ENCODE measurements around the gene ANAPC1. TPM values are rescaled to one million over a fixed set of nuclear protein-coding genes. Genes with fewer than 3 reads are reported as not detected.
A peak's percentile ranks its signal among the peaks of the same experiment; 100 is the strongest.
"Not testable (repeated sequence)": the region's sequence is repeated elsewhere in the genome, so short reads cannot be mapped to it uniquely, and the experiment has no call there.

ANAPC1 gene
- total and polyA plus RNA-seq, 5 donors from 2014 or later = 22.4 to 49.9 (median 24.3) TPM

DNA sequence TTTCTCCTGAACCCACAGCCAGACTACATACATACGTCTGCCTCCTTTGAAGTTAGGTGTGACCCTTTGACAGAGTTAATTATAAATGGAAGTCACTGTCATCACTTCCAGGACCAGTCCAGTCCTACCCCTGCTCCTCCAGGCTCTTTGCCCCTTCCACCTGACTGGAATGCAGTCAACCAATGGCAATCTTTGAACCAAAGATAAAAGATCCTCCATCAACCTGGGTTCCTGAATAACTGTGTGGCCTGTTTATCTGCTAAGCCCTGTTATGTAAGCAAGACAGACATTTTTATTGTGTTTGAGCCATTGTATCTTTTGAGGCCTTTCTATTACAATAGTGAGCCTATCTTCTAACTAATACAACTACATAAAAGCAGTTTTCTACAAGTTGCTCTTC lies 45.0 kb downstream of the ANAPC1 start:
- H3K27ac ChIP-seq (ENCODE audit: insufficient read depth, low read length, poor library complexity, severe bottlenecking); H3K9me3 Mint-ChIP-seq; H3K4me1 ChIP-seq (ENCODE audit: control insufficient read depth, insufficient read depth, low read length, poor library complexity, severe bottlenecking); H3K4me3 Mint-ChIP-seq; H3K9me3 ChIP-seq (ENCODE audit: control insufficient read depth in 2 of 2, low read length in 2 of 2); H3K27me3 ChIP-seq (ENCODE audit: control insufficient read depth, insufficient read depth, low read length); DNase-seq; ATAC-seq (ENCODE audit: low read depth in 2 of 2); H3K4me3 ChIP-seq (ENCODE audit: low read depth, low read length); H3K27me3 Mint-ChIP-seq: not testable (repeated sequence)
- Mint-ChIP-seq H3K4me1 (peaks cover 7 to 12% (median 7%) of the 10 kb centered on the region in 4 donors), H3K36me3 (peaks cover 36% of the 10 kb centered on the region), H3K27ac (peak overlapping the region in 1 of 3 donors; percentile 23)
- peaks cover 11% of the 10 kb centered on the region for H3K36me3 ChIP-seq (ENCODE audit: control insufficient read depth, insufficient read depth, low read length)

DNA sequence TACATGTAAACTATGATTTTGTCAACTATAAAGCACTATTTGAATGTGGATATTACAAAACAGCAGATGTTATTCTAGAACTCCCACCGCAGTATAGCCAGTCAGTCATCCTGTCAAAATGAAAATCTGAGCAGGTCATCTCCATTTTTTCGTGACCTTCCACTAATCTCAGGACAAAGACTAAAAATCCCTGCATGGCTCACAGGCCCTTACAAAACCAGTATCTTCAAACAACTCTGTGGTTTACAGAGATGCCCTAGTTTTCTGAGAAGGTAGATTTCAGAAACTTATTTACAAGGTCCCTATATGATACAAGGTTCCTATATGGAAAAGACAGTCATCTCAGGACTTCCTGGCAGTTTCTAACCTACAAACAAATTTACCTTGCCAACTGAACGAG lies 49.8 kb downstream of the ANAPC1 start:
- H3K4me3 ChIP-seq (ENCODE audit: low read depth, low read length); H3K27me3 ChIP-seq (ENCODE audit: control insufficient read depth, insufficient read depth, low read length); H3K4me3 Mint-ChIP-seq; H3K27me3 Mint-ChIP-seq; H3K9me3 ChIP-seq (ENCODE audit: control insufficient read depth in 2 of 2, low read length in 2 of 2); H3K9me3 Mint-ChIP-seq; H3K27ac ChIP-seq (ENCODE audit: insufficient read depth, low read length, poor library complexity, severe bottlenecking); H3K36me3 ChIP-seq (ENCODE audit: control insufficient read depth, insufficient read depth, low read length); ATAC-seq (ENCODE audit: low read depth in 2 of 2); H3K4me1 ChIP-seq (ENCODE audit: control insufficient read depth, insufficient read depth, low read length, poor library complexity, severe bottlenecking): not testable (repeated sequence)
- Mint-ChIP-seq H3K36me3 (peaks cover 25% of the 10 kb centered on the region), H3K4me1 (peaks cover 5 to 12% (median 8%) of the 10 kb centered on the region in 4 donors), H3K27ac (peak overlapping the region in 2 of 3 donors; percentile 48 to 83)
- peak in 1 of 3 donors; percentile 21 for DNase-seq

DNA sequence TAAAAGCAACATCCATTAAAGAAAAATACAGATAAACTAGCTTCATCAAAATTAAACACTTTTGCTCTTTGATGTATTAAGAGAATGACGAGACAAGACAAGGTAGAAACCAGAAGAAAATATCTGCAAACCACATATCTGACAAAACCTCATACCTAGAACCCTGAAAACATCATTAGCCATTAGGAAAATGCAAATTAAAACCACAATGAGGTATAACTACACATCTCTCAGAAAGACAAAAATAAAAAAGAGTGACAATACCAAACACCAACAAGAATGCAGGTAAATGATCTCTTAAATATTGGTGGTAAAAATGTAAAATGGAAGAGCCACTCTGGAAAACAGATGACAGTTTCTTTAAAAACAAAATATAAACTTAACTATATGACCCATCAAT lies 53.5 kb downstream of the ANAPC1 start:
- not testable (repeated sequence) for H3K27me3 ChIP-seq (ENCODE audit: control insufficient read depth, insufficient read depth, low read length); H3K9me3 Mint-ChIP-seq; H3K9me3 ChIP-seq (ENCODE audit: control insufficient read depth in 2 of 2, low read length in 2 of 2); H3K27ac ChIP-seq (ENCODE audit: insufficient read depth, low read length, poor library complexity, severe bottlenecking); H3K36me3 ChIP-seq (ENCODE audit: control insufficient read depth, insufficient read depth, low read length); H3K27me3 Mint-ChIP-seq; H3K4me1 ChIP-seq (ENCODE audit: control insufficient read depth, insufficient read depth, low read length, poor library complexity, severe bottlenecking); H3K4me3 Mint-ChIP-seq; H3K4me3 ChIP-seq (ENCODE audit: low read depth, low read length)
- Mint-ChIP-seq H3K36me3 (peaks cover 39% of the 10 kb centered on the region), H3K27ac (peak overlapping the region in 1 of 3 donors; percentile 35), H3K4me1 (peaks cover 0 to 12% (median 9%) of the 10 kb centered on the region in 4 donors)
- ATAC-seq (ENCODE audit: low read depth in 2 of 2) (peak; percentile 37 to 40), DNase-seq (peak in 1 of 3 donors; percentile 13)

DNA sequence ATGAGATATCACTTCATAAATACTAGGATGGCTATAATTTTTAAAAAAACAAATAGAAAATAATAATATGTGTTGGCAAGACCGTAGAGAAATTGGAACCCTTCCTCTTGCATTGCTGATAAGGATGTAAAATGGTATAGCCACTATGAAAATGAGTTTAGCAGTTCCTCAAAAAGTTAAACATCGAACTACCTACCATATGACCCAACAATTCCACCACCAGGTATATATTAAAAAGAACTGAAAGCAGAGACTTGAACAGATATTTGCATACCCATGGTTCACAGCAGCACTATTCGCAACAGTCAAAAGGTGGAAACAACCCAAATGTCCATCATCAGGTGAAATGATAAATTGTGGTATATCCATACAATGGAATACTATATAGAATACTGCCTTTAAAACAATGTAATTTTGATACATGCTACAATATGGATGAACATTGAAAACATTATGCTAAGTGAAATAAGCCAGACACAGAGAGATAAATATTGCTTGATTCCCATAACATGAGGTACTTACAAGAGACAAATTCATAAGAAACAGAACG lies 55.7 kb downstream of the ANAPC1 start:
- not testable (repeated sequence) for H3K4me1 Mint-ChIP-seq; H3K4me3 Mint-ChIP-seq; H3K9me3 Mint-ChIP-seq; DNase-seq; H3K4me1 ChIP-seq (ENCODE audit: control insufficient read depth, insufficient read depth, low read length, poor library complexity, severe bottlenecking); H3K27me3 Mint-ChIP-seq; H3K27me3 ChIP-seq (ENCODE audit: control insufficient read depth, insufficient read depth, low read length); H3K9me3 ChIP-seq (ENCODE audit: control insufficient read depth in 2 of 2, low read length in 2 of 2); H3K27ac ChIP-seq (ENCODE audit: insufficient read depth, low read length, poor library complexity, severe bottlenecking); ATAC-seq (ENCODE audit: low read depth in 2 of 2); H3K4me3 ChIP-seq (ENCODE audit: low read depth, low read length)
- Mint-ChIP-seq H3K36me3 (peaks cover 30% of the 10 kb centered on the region), H3K27ac (peak overlapping the region in 1 of 3 donors; percentile 4)
- peaks cover 13% of the 10 kb centered on the region for H3K36me3 ChIP-seq (ENCODE audit: control insufficient read depth, insufficient read depth, low read length)

DNA sequence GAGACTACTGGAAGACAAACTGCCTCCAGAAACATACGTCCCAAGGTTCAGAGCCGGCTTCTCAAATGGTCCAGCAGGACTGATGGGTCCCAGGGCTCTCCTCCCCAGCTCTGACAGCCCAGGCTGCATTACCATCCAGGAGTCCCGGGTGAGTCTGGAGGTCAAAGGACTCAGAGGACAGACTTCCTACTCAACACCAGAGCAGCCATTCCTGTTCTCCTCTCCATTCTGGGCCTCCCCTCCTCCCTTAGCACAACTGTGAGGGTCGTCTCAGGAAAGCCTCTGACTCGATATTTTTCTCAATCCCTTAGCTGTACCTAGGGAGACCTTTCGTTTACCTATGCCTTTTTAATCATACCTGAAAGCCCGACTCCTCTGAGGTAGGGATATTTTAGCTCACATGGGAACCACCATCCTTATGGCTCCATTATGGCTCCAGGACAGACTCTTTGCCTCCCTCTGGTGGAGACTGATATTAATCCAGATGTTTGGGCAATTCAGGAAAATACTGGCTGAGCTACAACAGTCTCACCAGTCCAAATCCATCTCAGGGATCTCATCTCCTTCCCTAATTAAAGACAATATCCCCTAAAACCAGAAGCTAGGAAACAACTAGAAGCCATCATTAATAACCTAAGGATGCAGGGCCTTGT lies 70.9 kb downstream of the ANAPC1 start:
- H3K9me3 ChIP-seq (ENCODE audit: control insufficient read depth in 2 of 2, low read length in 2 of 2); H3K9me3 Mint-ChIP-seq; H3K4me1 ChIP-seq (ENCODE audit: control insufficient read depth, insufficient read depth, low read length, poor library complexity, severe bottlenecking); ATAC-seq (ENCODE audit: low read depth in 2 of 2); H3K27me3 ChIP-seq (ENCODE audit: control insufficient read depth, insufficient read depth, low read length); H3K4me1 Mint-ChIP-seq; H3K36me3 ChIP-seq (ENCODE audit: control insufficient read depth, insufficient read depth, low read length); DNase-seq; H3K4me3 Mint-ChIP-seq; H3K36me3 Mint-ChIP-seq; H3K27me3 Mint-ChIP-seq; H3K4me3 ChIP-seq (ENCODE audit: low read depth, low read length); H3K27ac Mint-ChIP-seq; H3K27ac ChIP-seq (ENCODE audit: insufficient read depth, low read length, poor library complexity, severe bottlenecking): not testable (repeated sequence)

DNA sequence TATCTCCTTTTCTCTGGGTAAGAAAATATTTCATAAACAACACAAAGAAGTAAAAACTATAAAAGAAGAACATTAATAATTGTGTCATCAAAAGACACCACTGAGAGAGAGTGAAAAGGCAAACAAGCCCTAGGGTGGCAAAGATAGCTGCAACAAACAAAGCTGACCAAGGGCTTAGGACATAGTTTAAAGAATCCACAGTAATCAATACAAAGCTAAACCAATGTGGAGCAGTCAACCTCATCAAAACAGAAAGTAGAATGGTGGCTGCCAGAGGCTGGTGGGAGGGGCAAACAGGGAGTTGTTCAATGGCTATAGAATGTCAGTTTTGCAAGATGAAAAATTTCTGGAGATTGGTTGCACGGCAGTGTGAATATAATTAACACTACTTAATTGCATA lies 93.4 kb downstream of the ANAPC1 start:
- not testable (repeated sequence) for H3K9me3 ChIP-seq (ENCODE audit: control insufficient read depth in 2 of 2, low read length in 2 of 2); H3K4me3 ChIP-seq (ENCODE audit: low read depth, low read length); DNase-seq; H3K4me3 Mint-ChIP-seq; H3K36me3 ChIP-seq (ENCODE audit: control insufficient read depth, insufficient read depth, low read length); H3K27ac Mint-ChIP-seq; H3K27ac ChIP-seq (ENCODE audit: insufficient read depth, low read length, poor library complexity, severe bottlenecking); ATAC-seq (ENCODE audit: low read depth in 2 of 2); H3K9me3 Mint-ChIP-seq; H3K27me3 Mint-ChIP-seq; H3K4me1 Mint-ChIP-seq; H3K27me3 ChIP-seq (ENCODE audit: control insufficient read depth, insufficient read depth, low read length); H3K36me3 Mint-ChIP-seq; H3K4me1 ChIP-seq (ENCODE audit: control insufficient read depth, insufficient read depth, low read length, poor library complexity, severe bottlenecking)

DNA sequence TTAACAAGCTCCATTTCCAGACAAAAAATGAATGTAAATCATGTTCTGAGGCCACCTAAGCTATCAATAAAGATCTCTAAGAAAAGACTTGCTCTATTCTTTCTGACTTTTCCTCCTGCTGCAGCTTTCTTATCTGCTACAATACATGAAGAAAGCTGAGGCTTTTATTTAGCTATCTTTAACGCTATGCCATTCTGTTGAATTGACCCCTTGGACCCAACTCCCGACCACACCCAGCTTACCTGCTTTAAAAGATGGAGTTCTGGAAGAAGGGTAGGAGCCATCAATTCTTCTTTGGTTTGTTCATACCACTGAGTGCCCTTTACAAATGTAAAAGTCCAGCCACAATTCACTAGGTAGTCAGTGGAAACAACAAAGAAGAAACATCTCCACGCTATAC lies 99.9 kb downstream of the ANAPC1 start:
- H3K27me3 Mint-ChIP-seq; DNase-seq; H3K4me1 ChIP-seq (ENCODE audit: control insufficient read depth, insufficient read depth, low read length, poor library complexity, severe bottlenecking); H3K9me3 Mint-ChIP-seq; H3K27ac ChIP-seq (ENCODE audit: insufficient read depth, low read length, poor library complexity, severe bottlenecking); H3K27ac Mint-ChIP-seq; H3K27me3 ChIP-seq (ENCODE audit: control insufficient read depth, insufficient read depth, low read length); ATAC-seq (ENCODE audit: low read depth in 2 of 2); H3K4me3 ChIP-seq (ENCODE audit: low read depth, low read length); H3K36me3 Mint-ChIP-seq; H3K36me3 ChIP-seq (ENCODE audit: control insufficient read depth, insufficient read depth, low read length); H3K4me3 Mint-ChIP-seq; H3K4me1 Mint-ChIP-seq; H3K9me3 ChIP-seq (ENCODE audit: control insufficient read depth in 2 of 2, low read length in 2 of 2): not testable (repeated sequence)

DNA sequence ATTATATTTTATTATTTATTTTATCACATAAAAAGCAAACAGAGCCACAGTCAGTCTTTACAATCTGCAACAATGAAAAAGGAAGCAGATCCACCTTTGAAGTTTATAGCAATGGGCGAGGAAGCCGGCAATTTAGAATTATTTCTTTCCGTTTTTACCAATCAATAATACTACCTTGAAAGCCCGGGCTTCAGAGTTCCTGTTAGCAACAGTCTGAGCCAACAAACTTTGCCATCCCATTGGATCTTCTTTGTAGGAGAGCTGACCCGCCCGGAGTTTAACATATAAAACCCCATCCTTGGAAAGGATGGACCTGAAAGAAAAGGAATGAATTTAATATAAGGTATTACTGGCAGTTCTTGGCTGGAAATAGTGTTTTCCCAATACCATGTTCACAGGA lies 101.8 kb downstream of the ANAPC1 start:
- H3K4me3 ChIP-seq (ENCODE audit: low read depth, low read length); H3K36me3 ChIP-seq (ENCODE audit: control insufficient read depth, insufficient read depth, low read length); H3K9me3 ChIP-seq (ENCODE audit: control insufficient read depth in 2 of 2, low read length in 2 of 2); H3K27me3 ChIP-seq (ENCODE audit: control insufficient read depth, insufficient read depth, low read length); H3K36me3 Mint-ChIP-seq; H3K4me1 Mint-ChIP-seq; H3K4me1 ChIP-seq (ENCODE audit: control insufficient read depth, insufficient read depth, low read length, poor library complexity, severe bottlenecking); ATAC-seq (ENCODE audit: low read depth in 2 of 2); H3K27me3 Mint-ChIP-seq; H3K4me3 Mint-ChIP-seq; H3K27ac Mint-ChIP-seq; H3K9me3 Mint-ChIP-seq; DNase-seq; H3K27ac ChIP-seq (ENCODE audit: insufficient read depth, low read length, poor library complexity, severe bottlenecking): not testable (repeated sequence)

Data from CD4-positive, CD25-positive, alpha-beta regulatory T cell (primary cell).